BE2C (cell line): ENCODE results near the gene GALNT5.
A peak's percentile ranks its signal among the peaks of the same experiment; 100 is the strongest.

ENCODE experiments used
- DNase-seq: peaks from one replicate; pipeline ENCODE4 v3.0.0-alpha.2; 2020
- H3K27me3 ChIP-seq: fragments of 250-450 bp; sonication (Bioruptor Pico); 2 replicates; pipeline ENCODE4 v1.5.1; 2020; ENCODE audit warnings: mild to moderate bottlenecking
- H3K36me3 ChIP-seq: fragments of 250-450 bp; sonication (Bioruptor Pico); 2 replicates; pipeline ENCODE4 v1.5.1; 2020; ENCODE audit warnings: mild to moderate bottlenecking
- H3K4me1 ChIP-seq: fragments of 250-450 bp; sonication (Bioruptor Pico); 2 replicates; pipeline ENCODE4 v1.5.1; 2020
- H3K4me3 ChIP-seq: 2 replicates; pipeline ENCODE4 v1.5.1; 2011; ENCODE audit warnings: low read depth, low read length
- H3K9me3 ChIP-seq: fragments of 250-450 bp; sonication (Bioruptor Pico); 2 replicates; pipeline ENCODE4 v1.5.1; 2020
- TF ChIP-seq, protein P1 (sequence below): IDR thresholded peaks from 2 replicates; pipeline ENCODE4 v1.5.1; 2012; ENCODE audit warnings: mild to moderate bottlenecking, low read depth, low read length

The GALNT5 gene

DNA sequence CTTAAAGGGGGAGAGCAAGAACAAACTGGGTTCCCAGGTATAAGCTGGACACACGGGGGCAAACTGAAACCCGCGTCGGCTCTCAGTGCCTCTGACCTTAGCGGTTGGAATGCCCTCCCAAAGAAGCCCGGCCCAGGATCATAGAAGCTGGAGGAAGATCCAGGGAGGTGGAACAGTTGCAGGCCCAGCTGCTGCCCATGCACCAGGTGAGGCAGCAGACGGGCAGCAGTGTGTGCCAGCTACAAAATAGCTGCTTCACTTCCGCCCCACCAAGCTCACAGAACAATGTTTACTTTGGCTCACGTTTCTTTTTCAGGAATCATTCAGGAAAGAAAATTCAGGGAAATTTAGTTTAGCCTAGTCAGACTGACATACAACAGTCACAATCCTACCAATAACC lies 72.0 kb downstream of the GALNT5 start:
- no peaks in the 10 kb centered on the region for H3K4me1 ChIP-seq
- no peak for DNase-seq
- no peak overlapping the region for H3K4me3 ChIP-seq
- H3K36me3 ChIP-seq, result no peaks in the 10 kb centered on the region
- TF ChIP-seq, protein P1, sequence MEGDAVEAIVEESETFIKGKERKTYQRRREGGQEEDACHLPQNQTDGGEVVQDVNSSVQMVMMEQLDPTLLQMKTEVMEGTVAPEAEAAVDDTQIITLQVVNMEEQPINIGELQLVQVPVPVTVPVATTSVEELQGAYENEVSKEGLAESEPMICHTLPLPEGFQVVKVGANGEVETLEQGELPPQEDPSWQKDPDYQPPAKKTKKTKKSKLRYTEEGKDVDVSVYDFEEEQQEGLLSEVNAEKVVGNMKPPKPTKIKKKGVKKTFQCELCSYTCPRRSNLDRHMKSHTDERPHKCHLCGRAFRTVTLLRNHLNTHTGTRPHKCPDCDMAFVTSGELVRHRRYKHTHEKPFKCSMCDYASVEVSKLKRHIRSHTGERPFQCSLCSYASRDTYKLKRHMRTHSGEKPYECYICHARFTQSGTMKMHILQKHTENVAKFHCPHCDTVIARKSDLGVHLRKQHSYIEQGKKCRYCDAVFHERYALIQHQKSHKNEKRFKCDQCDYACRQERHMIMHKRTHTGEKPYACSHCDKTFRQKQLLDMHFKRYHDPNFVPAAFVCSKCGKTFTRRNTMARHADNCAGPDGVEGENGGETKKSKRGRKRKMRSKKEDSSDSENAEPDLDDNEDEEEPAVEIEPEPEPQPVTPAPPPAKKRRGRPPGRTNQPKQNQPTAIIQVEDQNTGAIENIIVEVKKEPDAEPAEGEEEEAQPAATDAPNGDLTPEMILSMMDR, result no peak
- H3K9me3 ChIP-seq, result no peaks in the 10 kb centered on the region
- H3K27me3 ChIP-seq, result no peaks in the 10 kb centered on the region

GRCh38 chr2:157333304-157334047 lies 76.0 kb downstream of the GALNT5 start:
- Histone ChIP-seq H3K4me3 (no peak overlapping the region), H3K27me3 (no peaks in the 10 kb centered on the region), H3K36me3 (no peaks in the 10 kb centered on the region), H3K9me3 (no peaks in the 10 kb centered on the region), H3K4me1 (no peaks in the 10 kb centered on the region)
- TF ChIP-seq, protein P1, result no peak
- no peak for DNase-seq

- Histone ChIP-seq H3K4me3 (no peak overlapping the region), H3K27me3 (no peaks in the 10 kb centered on the region), H3K9me3 (no peaks in the 10 kb centered on the region), H3K36me3 (no peaks in the 10 kb centered on the region), H3K4me1 (no peaks in the 10 kb centered on the region)
- TF ChIP-seq, protein P1, result no peak
- no peak for DNase-seq
Measured at GRCh38 chr2:157334335-157334734, 76.8 kb downstream of the GALNT5 start.

DNA sequence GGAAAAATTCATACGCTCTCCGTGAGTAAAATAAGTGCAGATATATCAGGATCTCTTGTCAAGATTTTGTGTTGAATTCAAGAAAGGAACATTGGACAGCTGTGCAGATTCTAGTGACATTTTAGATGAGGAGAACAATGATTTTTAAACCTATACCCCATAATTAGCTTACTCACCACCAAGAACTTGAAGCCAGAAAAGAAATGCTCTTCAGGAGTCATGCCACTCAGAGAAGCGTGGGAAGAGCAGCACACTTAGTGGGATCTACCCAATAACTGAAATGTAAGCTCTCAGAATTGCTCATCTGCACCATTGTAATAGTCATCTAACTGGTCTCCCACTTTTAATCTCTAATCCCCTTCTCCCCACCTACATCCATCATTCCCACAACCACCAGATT lies 77.3 kb downstream of the GALNT5 start:
- no peak overlapping the region for H3K4me3 ChIP-seq

GRCh38 chr2:157336137-157337010 lies 78.9 kb downstream of the GALNT5 start:
- Histone ChIP-seq H3K4me3 (no peak overlapping the region), H3K4me1 (no peaks in the 10 kb centered on the region), H3K9me3 (no peaks in the 10 kb centered on the region), H3K27me3 (no peaks in the 10 kb centered on the region), H3K36me3 (no peaks in the 10 kb centered on the region)
- TF ChIP-seq, protein P1, result peak; percentile 58
- DNase-seq, result peak; percentile 29

More for the DNA sequence above, 77.3 kb downstream of the GALNT5 start:
- TF ChIP-seq, protein P1, result no peak
- Histone ChIP-seq H3K9me3 (no peaks in the 10 kb centered on the region), H3K4me1 (no peaks in the 10 kb centered on the region), H3K36me3 (no peaks in the 10 kb centered on the region), H3K27me3 (no peaks in the 10 kb centered on the region)
- DNase-seq, result no peak

- H3K4me1 ChIP-seq, result no peaks in the 10 kb centered on the region
- TF ChIP-seq, protein P1, result no peak
- DNase-seq, result no peak
- no peaks in the 10 kb centered on the region for H3K36me3 ChIP-seq
- H3K9me3 ChIP-seq, result no peaks in the 10 kb centered on the region
- no peaks in the 10 kb centered on the region for H3K27me3 ChIP-seq
- no peak overlapping the region for H3K4me3 ChIP-seq
Measured at GRCh38 chr2:157337978-157338377, 80.5 kb downstream of the GALNT5 start.
